PC-3 (cell line): ENCODE results near the gene NAGS. TPM values are rescaled to one million over a fixed set of nuclear protein-coding genes. Genes with fewer than 3 reads are reported as not detected.
"Not testable (repeated sequence)": the region's sequence is repeated elsewhere in the genome, so short reads cannot be mapped to it uniquely, and the experiment has no call there.

ENCODE experiments used
- ATAC-seq: fragments of 200-7000 bp; cut with Tn5 transposase; 2 replicates; pipeline ENCODE4 v1.9.1; 2020; ENCODE audit warnings: mild to moderate bottlenecking, moderate library complexity
- BruUV-seq: library from RNA; stranded (reverse); fragments of 400-500 nt; replicated peaks from 2 replicates; lab custom pipeline; 2021; lab: Mats Ljungman, UMichigan
- CTCF ChIA-PET: fragments of 300-600 bp; sonication (Branson Sonifier 250); formaldehyde crosslinking; loops from one replicate; lab custom pipeline; 2022; ENCODE audit warnings: antibody characterized with exemption; lab: Charles Lee
- POLR2A ChIA-PET: fragments of 300-600 bp; sonication (Branson Sonifier 250); formaldehyde crosslinking; loops from one replicate; lab custom pipeline; 2022; ENCODE audit warnings: antibody characterized with exemption; ENCODE audit not compliant: unreplicated experiment; lab: Charles Lee
- DNase-seq: peaks from one replicate; pipeline ENCODE4 v3.0.0-alpha.2; 2015
- H2AFZ ChIP-seq: fragments of 300-600 bp; sonication (generic); 2 replicates; pipeline ENCODE4 v1.6.0; 2016; ENCODE audit warnings: antibody characterized with exemption, low read length
- H3F3A ChIP-seq: fragments of 300-600 bp; sonication (generic); one replicate; pipeline ENCODE4 v1.6.0; 2017; ENCODE audit warnings: antibody characterized with exemption, low read length, control low read depth, mild to moderate bottlenecking; ENCODE audit not compliant: unreplicated experiment
- H3K27ac ChIP-seq: fragments of 300-600 bp; sonication (generic); 2 replicates; pipeline ENCODE4 v1.5.1; 2016; ENCODE audit warnings: mild to moderate bottlenecking, low read length
- H3K27me3 ChIP-seq: fragments of 300-600 bp; sonication (generic); 2 replicates; pipeline ENCODE4 v1.6.1; 2016; ENCODE audit warnings: low read length, mixed read lengths
- H3K36me3 ChIP-seq: fragments of 300-600 bp; sonication (generic); 2 replicates; pipeline ENCODE4 v1.6.1; 2016; ENCODE audit warnings: low read depth, mixed run types, low read length, mixed read lengths
- H3K4me1 ChIP-seq: fragments of 300-600 bp; sonication (generic); 2 replicates; pipeline ENCODE4 v1.5.1; 2016; ENCODE audit warnings: low read length; ENCODE audit not compliant: insufficient read depth
- H3K4me2 ChIP-seq: fragments of 300-600 bp; sonication (generic); 2 replicates; pipeline ENCODE4 v1.6.0; 2016; ENCODE audit warnings: low read length
- H3K4me3 ChIP-seq: fragments of 300-600 bp; sonication (generic); 2 replicates; pipeline ENCODE4 v1.5.1; 2016; ENCODE audit warnings: mild to moderate bottlenecking, low read length, mixed read lengths
- H3K79me2 ChIP-seq: fragments of 300-600 bp; sonication (generic); 2 replicates; pipeline ENCODE4 v1.6.1; 2017; ENCODE audit warnings: low read length, mixed read lengths
- H3K9ac ChIP-seq: fragments of 300-600 bp; sonication (generic); 2 replicates; pipeline ENCODE4 v1.6.0; 2016; ENCODE audit warnings: mild to moderate bottlenecking, low read length
- H3K9me2 ChIP-seq: fragments of 300-600 bp; sonication (generic); replicated peaks from 2 replicates; pipeline ENCODE4 v1.6.1; 2016; ENCODE audit warnings: mixed run types, low read length, mixed read lengths
- H3K9me3 ChIP-seq: fragments of 300-600 bp; sonication (generic); 2 replicates; pipeline ENCODE4 v1.6.1; 2016; ENCODE audit warnings: low read length, mixed read lengths
- H4K20me1 ChIP-seq: fragments of 300-600 bp; sonication (generic); 2 replicates; pipeline ENCODE4 v1.6.1; 2016; ENCODE audit warnings: low read length, mixed read lengths
- EZH2 ChIP-seq: fragments of 300-600 bp; sonication (generic); IDR thresholded peaks from one replicate; pipeline ENCODE4 v1.6.1; 2017; ENCODE audit warnings: antibody characterized with exemption, mild to moderate bottlenecking, low read length; ENCODE audit not compliant: unreplicated experiment
- EZH2phosphoT487 ChIP-seq: fragments of 300-600 bp; sonication (generic); IDR thresholded peaks from 2 replicates; pipeline ENCODE4 v1.6.1; 2018; ENCODE audit warnings: mild to moderate bottlenecking, antibody characterized with exemption, low read length, borderline replicate concordance
- intact Hi-C: fragments of 100-400 bp; cut with micrococcal nuclease; formaldehyde crosslinking; loops from 2 replicates; pipeline ENCODE4 v1.9.0; 2023
- total RNA-seq: library from RNA; depleted of rRNA; stranded (reverse); fragments of >200 nt; gene quantifications from 2 replicates; pipeline ENCODE4 v1.2.3, GENCODE V29; 2014
- TF ChIP-seq, protein P1 (sequence below): fragments of 300-600 bp; sonication (generic); conservative IDR thresholded peaks from 2 replicates; pipeline ENCODE4 v1.5.1; 2017; ENCODE audit warnings: antibody characterized with exemption, low read depth, mild to moderate bottlenecking, low read length

Gene NAGS
- total RNA-seq, 1 experiment from 2014 or later = 13.5 TPM

DNA sequence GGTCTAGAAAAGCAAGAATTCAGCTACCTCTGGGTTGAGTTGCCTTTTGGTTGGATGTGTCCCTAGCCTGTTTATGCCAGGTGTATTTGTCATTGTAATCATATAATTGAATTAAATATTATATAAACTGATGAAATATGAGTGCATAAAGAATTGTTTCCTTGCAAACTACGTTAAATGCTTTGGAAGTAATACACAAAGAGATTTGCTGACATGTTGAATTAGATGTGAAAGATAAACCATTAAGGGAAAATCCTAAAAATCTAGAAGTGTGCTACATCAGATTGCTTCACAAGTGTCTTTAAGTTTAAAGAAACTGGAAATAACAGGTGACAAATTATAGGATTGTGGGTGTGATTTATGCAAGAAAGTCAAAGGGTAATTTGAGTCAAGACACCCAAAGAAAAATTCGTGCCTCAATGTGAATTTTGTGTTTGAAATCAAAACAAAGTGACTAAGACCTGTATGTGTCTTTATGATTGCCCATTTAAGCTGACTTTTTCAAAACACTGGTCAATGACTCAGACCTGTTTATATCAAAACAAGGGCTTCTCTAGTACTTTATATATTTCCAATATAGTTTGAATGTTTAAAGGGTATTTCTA is 45.6 kb upstream of the NAGS start:
- no peak for ATAC-seq
- no peaks in the 10 kb centered on the region for H3K79me2 ChIP-seq
- intact Hi-C loops = no loop called here
- no peak overlapping the region for H3K27ac ChIP-seq
- H3K4me1 ChIP-seq = no peaks in the 10 kb centered on the region
- ChIA-PET POLR2A (interaction anchor here (0.5 to 0.6 kb wide), 2 partner anchors 42 to 273 kb away, joined by 3 to 6 read pairs; no protein-coding TSS in a partner anchor), CTCF (interaction anchor here (0.6 to 1.2 kb wide), 2 partner anchors 15 to 213 kb away, joined by 3 to 10 read pairs; no protein-coding TSS in a partner anchor)
- H2AFZ ChIP-seq = no peak overlapping the region
- no peaks in the 10 kb centered on the region for H3F3A ChIP-seq
- no peaks in the 10 kb centered on the region for H3K27me3 ChIP-seq
- H3K9me2 ChIP-seq = no peaks in the 10 kb centered on the region
- peak; percentile 18 for DNase-seq
- H3K36me3 ChIP-seq = no peaks in the 10 kb centered on the region
- no peak overlapping the region for H3K9ac ChIP-seq
- TF ChIP-seq EZH2phosphoT487 = no peak
- TF ChIP-seq EZH2 = no peak
- no TSS peak for BruUV-seq
- no peaks in the 10 kb centered on the region for H4K20me1 ChIP-seq
- H3K9me3 ChIP-seq = no peaks in the 10 kb centered on the region
- no peak overlapping the region for H3K4me3 ChIP-seq
- no peak overlapping the region for H3K4me2 ChIP-seq

DNA sequence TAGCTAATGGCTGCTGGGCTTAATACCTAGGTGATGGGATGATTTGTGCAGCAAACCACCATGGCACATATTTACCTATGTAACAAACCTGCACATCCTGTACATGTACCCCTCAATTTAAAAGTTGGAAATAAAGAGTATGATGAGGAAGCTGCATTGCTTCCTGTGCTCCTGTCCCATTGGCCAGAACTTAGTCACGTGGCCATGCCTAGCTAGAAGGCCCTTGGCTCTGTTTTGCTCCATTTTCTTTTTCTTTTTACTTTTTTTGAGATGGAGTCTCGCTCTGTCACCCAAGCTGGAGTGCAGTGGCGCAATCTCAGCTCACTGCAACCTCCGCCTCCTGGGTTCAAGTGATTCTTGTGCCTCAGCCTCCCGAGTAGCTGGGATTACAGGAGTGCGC is 43.1 kb upstream of the NAGS start:
- DNase-seq, H3K4me2 ChIP-seq, H4K20me1 ChIP-seq, H3K79me2 ChIP-seq, ATAC-seq, H2AFZ ChIP-seq, H3F3A ChIP-seq, BruUV-seq, intact Hi-C loops, POLR2A ChIA-PET, H3K27me3 ChIP-seq, H3K27ac ChIP-seq, CTCF ChIA-PET, H3K9ac ChIP-seq, H3K4me1 ChIP-seq, H3K4me3 ChIP-seq, H3K36me3 ChIP-seq, H3K9me2 ChIP-seq, H3K9me3 ChIP-seq: not testable (repeated sequence)

DNA sequence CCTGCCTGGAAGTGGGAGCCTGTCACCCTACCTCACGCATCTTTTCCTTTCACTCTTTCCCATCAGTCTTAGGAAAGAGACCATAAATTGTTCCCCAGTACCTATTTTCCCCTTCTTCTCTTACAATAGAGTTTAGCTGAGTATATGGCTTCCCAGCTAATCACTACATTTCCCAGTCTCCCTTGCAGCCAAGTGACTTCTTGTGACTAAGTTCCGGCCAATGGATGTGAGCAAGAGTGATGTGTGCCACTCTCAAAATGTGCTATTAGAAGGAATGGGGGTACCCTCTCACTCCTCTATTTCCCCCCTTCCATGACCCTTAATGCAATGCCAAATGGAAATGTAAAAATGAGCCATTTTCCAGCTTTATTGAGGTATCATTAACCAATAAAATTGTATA is 42.5 kb upstream of the NAGS start:
- no TSS peak for BruUV-seq
- Histone ChIP-seq H3K4me1 (no peaks in the 10 kb centered on the region), H3K9me2 (no peaks in the 10 kb centered on the region), H3K79me2 (no peaks in the 10 kb centered on the region), H2AFZ (no peak overlapping the region), H3K36me3 (no peaks in the 10 kb centered on the region), H3K27me3 (no peaks in the 10 kb centered on the region), H4K20me1 (no peaks in the 10 kb centered on the region), H3K9me3 (no peaks in the 10 kb centered on the region), H3K27ac (no peak overlapping the region), H3K4me2 (no peak overlapping the region), H3K9ac (no peak overlapping the region), H3K4me3 (no peak overlapping the region), H3F3A (no peaks in the 10 kb centered on the region)
- POLR2A ChIA-PET = no interaction called here
- CTCF ChIA-PET = no interaction called here
- peak; percentile 68 for ATAC-seq
- DNase-seq = peak; percentile 32
- intact Hi-C loops = no loop called here
- TF ChIP-seq, protein P1, sequence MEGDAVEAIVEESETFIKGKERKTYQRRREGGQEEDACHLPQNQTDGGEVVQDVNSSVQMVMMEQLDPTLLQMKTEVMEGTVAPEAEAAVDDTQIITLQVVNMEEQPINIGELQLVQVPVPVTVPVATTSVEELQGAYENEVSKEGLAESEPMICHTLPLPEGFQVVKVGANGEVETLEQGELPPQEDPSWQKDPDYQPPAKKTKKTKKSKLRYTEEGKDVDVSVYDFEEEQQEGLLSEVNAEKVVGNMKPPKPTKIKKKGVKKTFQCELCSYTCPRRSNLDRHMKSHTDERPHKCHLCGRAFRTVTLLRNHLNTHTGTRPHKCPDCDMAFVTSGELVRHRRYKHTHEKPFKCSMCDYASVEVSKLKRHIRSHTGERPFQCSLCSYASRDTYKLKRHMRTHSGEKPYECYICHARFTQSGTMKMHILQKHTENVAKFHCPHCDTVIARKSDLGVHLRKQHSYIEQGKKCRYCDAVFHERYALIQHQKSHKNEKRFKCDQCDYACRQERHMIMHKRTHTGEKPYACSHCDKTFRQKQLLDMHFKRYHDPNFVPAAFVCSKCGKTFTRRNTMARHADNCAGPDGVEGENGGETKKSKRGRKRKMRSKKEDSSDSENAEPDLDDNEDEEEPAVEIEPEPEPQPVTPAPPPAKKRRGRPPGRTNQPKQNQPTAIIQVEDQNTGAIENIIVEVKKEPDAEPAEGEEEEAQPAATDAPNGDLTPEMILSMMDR = no peak
- no peak for TF ChIP-seq EZH2

DNA sequence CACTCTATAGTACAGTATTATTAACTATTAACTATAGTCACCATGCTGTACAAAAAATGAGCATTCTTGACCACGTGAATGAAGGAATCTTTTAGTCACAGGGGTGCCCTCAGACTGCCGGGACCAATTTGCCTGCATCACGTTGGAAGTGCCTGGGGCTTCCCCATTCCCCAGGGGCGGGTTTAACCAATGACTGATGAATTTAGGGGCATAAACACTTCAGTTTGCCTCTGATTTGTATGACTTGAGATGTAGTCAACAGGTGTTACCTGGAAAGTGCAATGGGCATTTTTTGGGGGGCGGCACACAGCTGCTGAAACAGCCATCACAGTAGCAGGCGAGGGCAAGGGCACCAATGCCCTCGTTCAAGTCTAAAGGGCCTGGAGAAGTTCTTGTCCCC is 41.9 kb upstream of the NAGS start:
- no peaks in the 10 kb centered on the region for H3F3A ChIP-seq
- CTCF ChIA-PET = no interaction called here
- H3K27ac ChIP-seq = no peak overlapping the region
- DNase-seq (no peak), ATAC-seq (no peak)
- no peak overlapping the region for H2AFZ ChIP-seq
- POLR2A ChIA-PET = no interaction called here
- no peak for TF ChIP-seq EZH2
- TF ChIP-seq, protein P1 = no peak
- no peak for TF ChIP-seq EZH2phosphoT487
- no peak overlapping the region for H3K9ac ChIP-seq
- H3K9me2 ChIP-seq = no peaks in the 10 kb centered on the region
- H3K4me1 ChIP-seq = no peaks in the 10 kb centered on the region
- no peak overlapping the region for H3K4me3 ChIP-seq
- intact Hi-C loops = no loop called here
- H3K79me2 ChIP-seq = no peaks in the 10 kb centered on the region
- H3K4me2 ChIP-seq = no peak overlapping the region
- H3K36me3 ChIP-seq = no peaks in the 10 kb centered on the region
- no peaks in the 10 kb centered on the region for H4K20me1 ChIP-seq
- no TSS peak for BruUV-seq
- H3K9me3 ChIP-seq = no peaks in the 10 kb centered on the region
- no peaks in the 10 kb centered on the region for H3K27me3 ChIP-seq
